GM12864 (cell line): ENCODE data around the gene FTSJ1.

Experiments
- DNase-seq: peaks from one replicate; pipeline ENCODE4 v3.0.0-alpha.2; 2011; ENCODE audit warnings: low read depth
- H3K4me3 ChIP-seq: 2 replicates; pipeline ENCODE4 v1.5.1; 2011; ENCODE audit warnings: mild to moderate bottlenecking, low read depth, low read length, control low read depth
- CTCF ChIP-seq: IDR thresholded peaks from 2 replicates; pipeline ENCODE4 v1.5.1; 2011; ENCODE audit warnings: low read depth, mild to moderate bottlenecking, moderate library complexity, low read length, control low read depth, inconsistent platforms; ENCODE audit errors: missing control alignments

Gene FTSJ1

DNA sequence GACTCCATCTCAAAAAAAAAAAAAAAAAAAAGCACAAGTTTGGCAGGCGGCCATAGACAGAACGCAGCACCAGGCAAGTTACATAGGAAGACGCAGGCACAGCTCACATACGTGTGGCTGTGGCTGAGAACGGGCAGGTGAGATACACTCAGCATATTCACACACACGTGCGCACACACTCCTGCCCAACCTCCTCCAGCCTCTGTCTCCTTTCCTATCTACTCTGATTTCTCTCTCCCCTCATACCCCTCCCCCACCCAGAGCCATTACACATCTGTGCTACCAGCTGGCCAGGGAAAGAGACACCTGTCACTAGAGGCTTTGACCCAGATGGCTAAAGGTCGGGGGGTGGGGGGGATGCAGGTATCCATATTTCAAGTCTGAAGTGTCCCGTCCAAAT is 3.8 kb upstream of the FTSJ1 start:
- no peak overlapping the region for H3K4me3 ChIP-seq
- no peak for DNase-seq
- TF ChIP-seq CTCF, result no peak

- no peak for TF ChIP-seq CTCF
- H3K4me3 ChIP-seq, result no peak overlapping the region
- no peak for DNase-seq
Measured at GRCh38 chrX:48472851-48473703, 2.9 kb upstream of the FTSJ1 start.

GRCh38 chrX:48473704-48473990 is 2.4 kb upstream of the FTSJ1 start:
- no peak for DNase-seq
- TF ChIP-seq CTCF, result no peak

DNA sequence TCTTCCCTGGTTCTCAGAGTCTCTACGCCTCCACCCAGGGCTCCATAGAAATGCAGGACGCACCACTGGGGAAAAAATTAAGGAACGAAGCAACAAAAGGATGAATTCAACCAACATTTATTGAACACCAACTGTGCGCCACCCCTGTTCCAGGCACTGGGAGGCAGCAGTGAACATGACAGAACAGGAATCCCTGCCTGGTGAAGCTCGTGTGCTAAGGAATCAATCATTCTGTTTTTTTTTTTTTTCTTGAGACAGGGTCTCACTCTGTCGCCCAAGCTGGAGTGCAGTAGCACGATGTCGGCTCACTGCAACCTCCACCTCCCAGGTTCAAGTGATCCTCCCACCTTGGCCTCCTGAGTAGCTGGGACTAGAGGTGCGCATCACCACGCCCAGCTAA is 1.9 kb upstream of the FTSJ1 start:
- no peak overlapping the region for H3K4me3 ChIP-seq
- TF ChIP-seq CTCF, result peak; percentile 31
- DNase-seq, result no peak

More at GRCh38 chrX:48473704-48473990, 2.4 kb upstream of the FTSJ1 start:
- H3K4me3 ChIP-seq, result no peak overlapping the region

DNA sequence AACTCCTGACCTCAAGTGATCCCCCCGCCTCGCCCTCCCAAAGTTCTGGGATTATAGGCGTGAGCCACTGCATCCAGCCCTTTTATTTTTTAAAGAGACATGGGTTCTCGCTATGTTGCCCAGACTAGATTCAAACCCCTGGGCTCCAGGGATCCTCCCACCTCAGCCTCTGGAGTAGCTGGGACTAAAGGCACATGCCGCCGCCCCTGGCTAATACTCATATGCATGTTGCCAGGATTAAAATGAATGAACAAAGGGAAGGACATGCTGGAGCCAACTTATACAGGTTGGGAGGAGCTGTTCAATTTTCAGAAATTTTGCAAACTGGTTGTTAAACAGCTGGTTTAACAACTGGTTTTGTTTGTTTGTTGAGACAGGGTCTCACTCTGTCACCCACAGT is 1.4 kb upstream of the FTSJ1 start:
- no peak for DNase-seq
- TF ChIP-seq CTCF, result no peak
- no peak overlapping the region for H3K4me3 ChIP-seq

DNA sequence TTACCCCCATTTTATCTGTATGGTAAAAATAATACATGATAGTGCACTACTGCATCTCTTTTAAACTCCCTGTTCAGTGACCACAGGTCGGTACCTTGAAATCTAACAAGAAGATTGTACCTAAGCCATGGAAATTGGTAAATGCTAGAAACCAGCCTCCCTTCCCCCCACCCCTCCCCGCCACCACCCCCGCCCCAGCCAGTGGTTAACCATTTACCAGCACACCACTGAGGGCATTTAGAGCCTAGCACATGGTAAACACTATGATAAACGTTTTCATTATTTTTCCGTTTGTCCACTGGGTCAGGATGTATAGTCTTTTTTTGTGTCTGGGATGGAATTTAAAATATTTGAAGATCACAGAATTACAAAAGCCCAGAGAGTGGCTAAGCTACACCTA is 703 bp upstream of the FTSJ1 start:
- no peak for TF ChIP-seq CTCF
- peak overlapping the region; percentile 91 for H3K4me3 ChIP-seq
- DNase-seq, result no peak

GRCh38 chrX:48476919-48477318 is 920 bp downstream of the FTSJ1 start:
- no peak for DNase-seq

More at GRCh38 chrX:48476919-48477318, 920 bp downstream of the FTSJ1 start:
- no peak for TF ChIP-seq CTCF
- peak overlapping the region; percentile 91 for H3K4me3 ChIP-seq
